KMS-11 (cell line): ENCODE data around the gene BRSK1.
A peak's percentile ranks its signal among the peaks of the same experiment; 100 is the strongest.
"Not testable (repeated sequence)": the region's sequence is repeated elsewhere in the genome, so short reads cannot be mapped to it uniquely, and the experiment has no call there.

Source experiments
- H2AFZ ChIP-seq: fragments of 200-600 bp; sonication (generic); 2 replicates; pipeline ENCODE4 v1.6.1; 2016; ENCODE audit warnings: antibody characterized with exemption, mixed run types, low read depth
- H3K27ac ChIP-seq: fragments of 200-600 bp; sonication (generic); 2 replicates; pipeline ENCODE4 v1.6.1; 2016; ENCODE audit warnings: mild to moderate bottlenecking, mixed run types
- H3K27me3 ChIP-seq: fragments of 200-600 bp; sonication (generic); 2 replicates; pipeline ENCODE4 v1.6.1; 2017; ENCODE audit warnings: mild to moderate bottlenecking, low read depth, mixed run types, moderate library complexity; ENCODE audit not compliant: insufficient read depth
- H3K36me3 ChIP-seq: fragments of 200-600 bp; sonication (generic); 2 replicates; pipeline ENCODE4 v1.6.1; 2017; ENCODE audit warnings: mild to moderate bottlenecking, mixed run types; ENCODE audit not compliant: insufficient read depth
- H3K4me1 ChIP-seq: fragments of 200-600 bp; sonication (generic); 2 replicates; pipeline ENCODE4 v1.6.1; 2016; ENCODE audit warnings: mild to moderate bottlenecking, low read depth, mixed run types; ENCODE audit not compliant: poor library complexity, severe bottlenecking
- H3K4me2 ChIP-seq: fragments of 200-600 bp; sonication (generic); 2 replicates; pipeline ENCODE4 v1.7.0; 2016; ENCODE audit warnings: mild to moderate bottlenecking, mixed run types
- H3K4me3 ChIP-seq: fragments of 200-600 bp; sonication (generic); IDR thresholded peaks from 2 replicates; pipeline ENCODE4 v1.6.1; 2017; ENCODE audit warnings: low read depth, low read length, mixed read lengths; ENCODE audit not compliant: insufficient read depth
- H3K79me2 ChIP-seq: fragments of 200-600 bp; sonication (generic); 2 replicates; pipeline ENCODE4 v1.6.1; 2016; ENCODE audit warnings: low read depth, mixed run types; ENCODE audit not compliant: insufficient read depth
- H3K9ac ChIP-seq: fragments of 200-600 bp; sonication (generic); 2 replicates; pipeline ENCODE4 v1.6.1; 2016; ENCODE audit warnings: mild to moderate bottlenecking, mixed run types
- H4K20me1 ChIP-seq: fragments of 200-600 bp; sonication (generic); 2 replicates; pipeline ENCODE4 v1.6.1; 2016; ENCODE audit warnings: mild to moderate bottlenecking, mixed run types; ENCODE audit not compliant: insufficient read depth
- TF ChIP-seq, protein P1 (sequence below): fragments of 200-600 bp; sonication (generic); conservative IDR thresholded peaks from 2 replicates; pipeline ENCODE4 v1.6.1; 2017; ENCODE audit warnings: low read depth, mild to moderate bottlenecking, antibody characterized with exemption, low read length, moderate library complexity, mixed read lengths

Gene BRSK1

DNA sequence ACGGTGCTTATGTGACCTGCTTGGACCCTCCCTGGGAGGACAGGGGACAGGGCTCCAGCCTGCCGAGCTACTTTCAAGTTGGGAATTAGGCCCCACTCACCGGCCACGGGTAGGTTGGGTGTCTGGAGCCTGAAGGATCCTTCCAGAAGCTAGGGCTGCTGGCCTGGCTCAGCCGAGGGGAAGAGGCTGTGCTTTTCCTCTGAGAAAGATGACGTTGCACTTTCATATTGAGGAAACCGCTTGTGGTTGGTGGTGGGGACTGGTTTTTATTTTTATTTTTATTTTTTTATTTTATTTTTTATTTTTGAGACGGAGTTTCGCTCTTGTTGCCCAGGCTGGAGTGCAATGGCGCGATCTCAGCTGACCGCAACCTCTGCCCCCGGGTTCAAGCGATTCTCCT, 41.4 kb downstream of the BRSK1 start, which contains the start of gene TMEM150B:
Gene TMEM150B, minus strand, starts transcription at position 170 of the 400 bp plus-strand sequence. CDS start 4,305 bp downstream, outside the sequence.
- H3K27me3 ChIP-seq: no peaks in the 10 kb centered on the region; the same call in 1 of the 2 replicates
- H3K9ac ChIP-seq: no peak within 1 kb of the TSS
- no peaks in the 10 kb centered on the region for H4K20me1 ChIP-seq
- no peak within 1 kb of the TSS for H3K27ac ChIP-seq
- TF ChIP-seq, protein P1, sequence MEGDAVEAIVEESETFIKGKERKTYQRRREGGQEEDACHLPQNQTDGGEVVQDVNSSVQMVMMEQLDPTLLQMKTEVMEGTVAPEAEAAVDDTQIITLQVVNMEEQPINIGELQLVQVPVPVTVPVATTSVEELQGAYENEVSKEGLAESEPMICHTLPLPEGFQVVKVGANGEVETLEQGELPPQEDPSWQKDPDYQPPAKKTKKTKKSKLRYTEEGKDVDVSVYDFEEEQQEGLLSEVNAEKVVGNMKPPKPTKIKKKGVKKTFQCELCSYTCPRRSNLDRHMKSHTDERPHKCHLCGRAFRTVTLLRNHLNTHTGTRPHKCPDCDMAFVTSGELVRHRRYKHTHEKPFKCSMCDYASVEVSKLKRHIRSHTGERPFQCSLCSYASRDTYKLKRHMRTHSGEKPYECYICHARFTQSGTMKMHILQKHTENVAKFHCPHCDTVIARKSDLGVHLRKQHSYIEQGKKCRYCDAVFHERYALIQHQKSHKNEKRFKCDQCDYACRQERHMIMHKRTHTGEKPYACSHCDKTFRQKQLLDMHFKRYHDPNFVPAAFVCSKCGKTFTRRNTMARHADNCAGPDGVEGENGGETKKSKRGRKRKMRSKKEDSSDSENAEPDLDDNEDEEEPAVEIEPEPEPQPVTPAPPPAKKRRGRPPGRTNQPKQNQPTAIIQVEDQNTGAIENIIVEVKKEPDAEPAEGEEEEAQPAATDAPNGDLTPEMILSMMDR: no peak
- H2AFZ ChIP-seq: peak within 1 kb of the TSS; percentile 44; the same call in 1 of the 2 replicates
- no peak within 1 kb of the TSS for H3K4me2 ChIP-seq
- no peaks in the 10 kb centered on the region for H3K36me3 ChIP-seq
- H3K79me2 ChIP-seq: no peaks in the 10 kb centered on the region
- no peak within 1 kb of the TSS for H3K4me3 ChIP-seq
- peaks cover 12% of the 10 kb centered on the region for H3K4me1 ChIP-seq

DNA sequence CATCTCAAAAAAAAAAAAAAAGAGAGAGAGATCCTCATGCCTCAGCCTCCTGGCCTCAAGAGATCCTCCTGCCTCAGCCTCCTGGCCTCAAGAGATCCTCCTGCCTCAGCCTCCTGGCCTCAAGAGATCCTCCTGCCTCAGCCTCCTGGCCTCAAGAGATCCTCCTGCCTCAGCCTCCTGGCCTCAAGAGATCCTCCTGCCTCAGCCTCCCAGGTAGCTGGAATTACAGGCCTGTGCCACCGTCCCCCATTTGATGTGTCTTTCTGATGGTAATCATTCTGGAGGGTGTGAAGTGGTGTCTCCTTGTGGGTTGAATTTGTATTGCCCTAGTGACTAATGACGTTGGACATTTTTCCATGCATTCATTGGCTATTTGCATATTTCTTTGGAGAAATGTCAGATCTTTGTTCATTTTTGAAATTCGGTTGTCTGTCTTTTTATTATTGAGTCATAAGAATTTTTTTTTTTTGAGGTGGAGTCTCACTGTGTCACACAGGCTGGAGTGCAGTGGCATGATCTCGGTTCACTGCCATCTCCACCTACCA, 45.0 kb downstream of the BRSK1 start:
- peaks cover 12% of the 10 kb centered on the region for H3K4me1 ChIP-seq
- not testable (repeated sequence) for H2AFZ ChIP-seq, H3K4me2 ChIP-seq, H3K27ac ChIP-seq, H3K79me2 ChIP-seq, H4K20me1 ChIP-seq, H3K36me3 ChIP-seq, H3K4me3 ChIP-seq, H3K9ac ChIP-seq
- peaks cover 14% of the 10 kb centered on the region; the same call in 1 of the 2 replicates for H3K27me3 ChIP-seq

DNA sequence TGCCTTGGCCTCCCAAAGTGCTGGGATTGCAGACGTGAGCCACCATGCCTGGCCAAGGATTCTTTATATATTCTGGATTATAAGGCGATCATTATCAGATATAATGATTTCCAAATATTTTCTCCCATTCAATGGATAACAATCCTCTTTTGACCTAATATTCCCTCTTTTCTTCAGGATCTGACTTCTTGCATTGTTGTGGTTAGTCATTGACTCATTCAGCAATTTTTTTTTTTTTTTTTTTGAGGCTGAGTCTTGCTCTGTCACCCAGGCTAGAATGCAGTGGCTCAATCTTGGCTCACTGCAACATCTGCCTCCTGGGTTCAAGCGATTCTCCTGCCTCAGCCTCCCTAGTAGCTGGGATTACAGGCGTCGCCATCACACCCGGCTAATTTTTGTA, 46.0 kb downstream of the BRSK1 start:
- H3K27me3 ChIP-seq: peaks cover 16% of the 10 kb centered on the region; the same call in 1 of the 2 replicates
- not testable (repeated sequence) for H3K36me3 ChIP-seq

DNA sequence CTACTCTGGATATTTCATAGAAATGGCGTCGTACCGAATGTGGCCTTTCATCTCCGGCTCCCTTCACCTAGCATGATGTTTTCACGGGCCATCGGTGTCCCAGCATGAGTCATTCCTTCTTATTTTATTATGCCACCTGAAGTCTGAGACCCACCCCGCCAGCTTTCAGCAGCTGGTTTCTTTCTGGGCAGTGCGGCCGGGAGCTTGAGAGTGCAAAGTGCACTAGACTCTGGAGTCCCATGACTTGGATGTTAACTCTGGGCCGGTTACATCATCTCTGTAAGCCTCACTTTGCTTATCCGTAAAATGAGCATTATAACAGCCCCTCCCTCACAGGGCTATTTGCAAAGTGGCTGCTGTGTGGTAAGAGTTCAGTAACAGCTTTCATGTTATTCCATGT, 50.1 kb downstream of the BRSK1 start:
- no peaks in the 10 kb centered on the region for H3K79me2 ChIP-seq
- no peak overlapping the region for H3K9ac ChIP-seq
- H3K4me3 ChIP-seq: no peak overlapping the region
- H2AFZ ChIP-seq: no peak overlapping the region
- peaks cover 37% of the 10 kb centered on the region for H3K27me3 ChIP-seq
- H3K4me2 ChIP-seq: no peak overlapping the region
- no peaks in the 10 kb centered on the region for H4K20me1 ChIP-seq
- TF ChIP-seq, protein P1: no peak
- H3K27ac ChIP-seq: no peak overlapping the region
- H3K36me3 ChIP-seq: no peaks in the 10 kb centered on the region
- peaks cover 12% of the 10 kb centered on the region for H3K4me1 ChIP-seq

More for the DNA sequence above, 46.0 kb downstream of the BRSK1 start:
- H3K79me2 ChIP-seq, H3K27ac ChIP-seq, H3K4me2 ChIP-seq, H4K20me1 ChIP-seq, H3K9ac ChIP-seq, H2AFZ ChIP-seq, H3K4me3 ChIP-seq, H3K4me1 ChIP-seq: not testable (repeated sequence)

DNA sequence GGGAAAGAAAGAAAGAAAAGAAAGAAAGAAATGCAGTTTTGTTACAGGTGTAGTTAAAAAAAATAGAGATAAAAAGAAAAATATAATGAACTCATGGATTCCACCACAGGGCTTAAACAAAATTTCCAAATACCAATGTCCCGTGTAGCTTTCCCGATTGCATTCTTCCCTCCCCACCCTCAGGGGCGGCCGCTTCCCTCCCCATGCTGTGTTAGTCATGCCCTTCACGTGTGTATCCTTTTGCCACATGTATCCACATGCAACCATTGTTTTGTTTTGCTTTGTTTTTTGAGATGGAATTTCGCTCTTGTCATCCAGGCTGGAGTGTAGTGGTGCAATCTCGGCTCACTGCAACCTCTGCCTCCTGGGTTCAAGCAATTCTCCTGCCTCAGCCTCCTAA, 52.3 kb downstream of the BRSK1 start:
- TF ChIP-seq, protein P1: no peak
- no peak overlapping the region for H2AFZ ChIP-seq
- H4K20me1 ChIP-seq: no peaks in the 10 kb centered on the region
- peaks cover 11% of the 10 kb centered on the region for H3K79me2 ChIP-seq
- H3K27ac ChIP-seq: no peak overlapping the region
- no peak overlapping the region for H3K9ac ChIP-seq
- no peaks in the 10 kb centered on the region for H3K36me3 ChIP-seq
- peaks cover 12% of the 10 kb centered on the region for H3K4me1 ChIP-seq
- H3K27me3 ChIP-seq: peaks cover 37% of the 10 kb centered on the region
- H3K4me2 ChIP-seq: no peak overlapping the region
- H3K4me3 ChIP-seq: no peak overlapping the region
